ACC112 (cell line): ENCODE measurements around the gene SHISAL1.

ENCODE experiments used
- H2AFZ ChIP-seq: fragments of 200-600 bp; sonication (generic); one replicate; pipeline ENCODE4 v1.6.0; 2017; ENCODE audit warnings: antibody characterized with exemption, low read length; ENCODE audit not compliant: unreplicated experiment
- H3K27ac ChIP-seq: fragments of 200-600 bp; sonication (generic); 2 replicates; pipeline ENCODE4 v1.5.1; 2014; ENCODE audit warnings: low read depth, mild to moderate bottlenecking, antibody characterized with exemption, low read length, moderate library complexity
- H3K27me3 ChIP-seq: fragments of 200-600 bp; sonication (generic); 2 replicates; pipeline ENCODE4 v1.6.1; 2014; ENCODE audit warnings: mild to moderate bottlenecking, antibody characterized with exemption, low read length, moderate library complexity, mixed read lengths; ENCODE audit not compliant: insufficient read depth
- H3K36me3 ChIP-seq: fragments of 200-600 bp; sonication (generic); 2 replicates; pipeline ENCODE4 v1.6.1; 2016; ENCODE audit warnings: mild to moderate bottlenecking, antibody characterized with exemption, low read length, moderate library complexity, mixed read lengths; ENCODE audit not compliant: insufficient read depth
- H3K4me1 ChIP-seq: fragments of 200-600 bp; sonication (generic); one replicate; pipeline ENCODE4 v1.6.1; 2016; ENCODE audit warnings: low read length, mixed read lengths; ENCODE audit not compliant: insufficient read depth, unreplicated experiment, control insufficient read depth
- H3K4me3 ChIP-seq: fragments of 200-600 bp; sonication (generic); 2 replicates; pipeline ENCODE4 v1.5.1; 2014; ENCODE audit warnings: mild to moderate bottlenecking, low read depth, low read length
- H3K79me2 ChIP-seq: fragments of 200-600 bp; sonication (generic); one replicate; pipeline ENCODE4 v1.6.0; 2016; ENCODE audit warnings: low read length; ENCODE audit not compliant: control insufficient read depth, unreplicated experiment, insufficient read depth

SHISAL1 gene

GRCh38 chr22:44196731-44197131 lies 116.0 kb downstream of the SHISAL1 start:
- Histone ChIP-seq H3K4me3 (no peak overlapping the region), H3K36me3 (no peaks in the 10 kb centered on the region), H3K4me1 (no peaks in the 10 kb centered on the region), H2AFZ (no peak overlapping the region), H3K27me3 (peaks cover 12% of the 10 kb centered on the region), H3K27ac (no peak overlapping the region), H3K79me2 (no peaks in the 10 kb centered on the region)

- no peak overlapping the region for H2AFZ ChIP-seq
- H3K27ac ChIP-seq, result no peak overlapping the region
- H3K79me2 ChIP-seq, result no peaks in the 10 kb centered on the region
- peaks cover 12% of the 10 kb centered on the region for H3K27me3 ChIP-seq
- H3K4me3 ChIP-seq, result no peak overlapping the region
- no peaks in the 10 kb centered on the region for H3K36me3 ChIP-seq
- H3K4me1 ChIP-seq, result no peaks in the 10 kb centered on the region
Measured at GRCh38 chr22:44196241-44196640, 116.5 kb downstream of the SHISAL1 start.

GRCh38 chr22:44195189-44195871 lies 117.4 kb downstream of the SHISAL1 start:
- no peaks in the 10 kb centered on the region for H3K4me1 ChIP-seq
- H3K79me2 ChIP-seq, result no peaks in the 10 kb centered on the region
- no peaks in the 10 kb centered on the region for H3K36me3 ChIP-seq
- no peak overlapping the region for H2AFZ ChIP-seq
- H3K4me3 ChIP-seq, result no peak overlapping the region
- H3K27me3 ChIP-seq, result peaks cover 12% of the 10 kb centered on the region
- H3K27ac ChIP-seq, result no peak overlapping the region

- H3K4me3 ChIP-seq, result no peak overlapping the region
- no peak overlapping the region for H3K27ac ChIP-seq
- H3K79me2 ChIP-seq, result no peaks in the 10 kb centered on the region
- no peaks in the 10 kb centered on the region for H3K36me3 ChIP-seq
- peaks cover 12% of the 10 kb centered on the region for H3K27me3 ChIP-seq
- H3K4me1 ChIP-seq, result no peaks in the 10 kb centered on the region
- no peak overlapping the region for H2AFZ ChIP-seq
Measured at GRCh38 chr22:44194569-44194968, 118.2 kb downstream of the SHISAL1 start.
